Activated CD4-positive, alpha-beta T cell treated with anti-CD3 and anti-CD28 coated beads, Interleukin-2, amount 10 ng/mL, durations not matched to agents 7 days and 5 days (primary cell): Measurements from ENCODE around the gene NFASC. TPM values are rescaled to one million over a fixed set of nuclear protein-coding genes. Genes with fewer than 3 reads are reported as not detected.

Source experiments
- CTCF ChIA-PET: fragments of 350-600 bp; sonication (Branson Sonifier 250); formaldehyde crosslinking; loops from one replicate; lab custom pipeline; 2021; ENCODE audit warnings: antibody characterized with exemption; lab: Charles Lee
- POLR2A ChIA-PET: fragments of 350-600 bp; sonication (Branson Sonifier 250); formaldehyde crosslinking; loops from one replicate; lab custom pipeline; 2021; ENCODE audit warnings: antibody characterized with exemption; lab: Charles Lee
- DNase-seq: peaks from one replicate; pipeline ENCODE4 v3.0.0-alpha.2; 2020
- H3K27ac Mint-ChIP-seq: one replicate; pipeline ENCODE4 v1.8.0; 2021; ENCODE audit warnings: mild to moderate bottlenecking, moderate library complexity, mixed read lengths
- H3K27me3 Mint-ChIP-seq: one replicate; pipeline ENCODE4 v1.8.0; 2021; ENCODE audit warnings: mixed read lengths
- H3K36me3 Mint-ChIP-seq: one replicate; pipeline ENCODE4 v1.8.0; 2021; ENCODE audit warnings: low read depth, mixed read lengths
- H3K4me1 Mint-ChIP-seq: one replicate; pipeline ENCODE4 v1.8.0; 2021; ENCODE audit warnings: mixed read lengths
- H3K4me3 Mint-ChIP-seq: one replicate; pipeline ENCODE4 v1.8.0; 2021; ENCODE audit warnings: mild to moderate bottlenecking, moderate library complexity, mixed read lengths
- H3K9me3 Mint-ChIP-seq: one replicate; pipeline ENCODE4 v1.8.0; 2021; ENCODE audit warnings: mixed read lengths
- total RNA-seq, 2 experiments: library from RNA; stranded (reverse); gene quantifications; one replicate each; pipeline ENCODE4 v1.2.3, GENCODE V29; 2021

Gene NFASC
- under 1 TPM in 1 of 2 experiments, not detected in 1; 0.23 TPM for total RNA-seq

- DNase-seq = no peak
- H3K9me3 Mint-ChIP-seq = no peaks in the 10 kb centered on the region
- H3K4me1 Mint-ChIP-seq = no peaks in the 10 kb centered on the region
- peaks cover 4% of the 10 kb centered on the region for H3K27me3 Mint-ChIP-seq
- no peaks in the 10 kb centered on the region for H3K36me3 Mint-ChIP-seq
- H3K27ac Mint-ChIP-seq = no peak within 1 kb of the TSS
- H3K4me3 Mint-ChIP-seq = no peak within 1 kb of the TSS
- POLR2A ChIA-PET = no interaction called here
- CTCF ChIA-PET = no interaction called here
These were observed at the start of gene NFASC for GRCh38 chr1:204870160-204870912. TSS of gene NFASC (plus strand) at chr1:204870862. CDS start at chr1:204944316, 73,454 bp downstream.

- Mint-ChIP-seq H3K36me3 (no peaks in the 10 kb centered on the region), H3K4me3 (no peak overlapping the region), H3K9me3 (no peaks in the 10 kb centered on the region), H3K4me1 (no peaks in the 10 kb centered on the region), H3K27ac (no peak overlapping the region), H3K27me3 (peaks cover 8% of the 10 kb centered on the region)
- ChIA-PET POLR2A (no interaction called here), CTCF (interaction anchor here (1.0 to 6.9 kb wide), 2 partner anchors 9 to 14 kb away, joined by 3 to 42 read pairs; no protein-coding TSS in a partner anchor)
- DNase-seq = no peak
These were observed 49.2 kb upstream of the NFASC start for GRCh38 chr1:204821476-204821875.

- Mint-ChIP-seq H3K9me3 (no peaks in the 10 kb centered on the region), H3K4me1 (no peaks in the 10 kb centered on the region), H3K4me3 (no peak overlapping the region), H3K36me3 (no peaks in the 10 kb centered on the region), H3K27me3 (peaks cover 8% of the 10 kb centered on the region), H3K27ac (no peak overlapping the region)
- CTCF ChIA-PET = interaction anchor here (1.0 to 6.9 kb wide), 3 partner anchors 9 to 15 kb away, joined by 3 to 42 read pairs (median 4); no protein-coding TSS in a partner anchor
- DNase-seq = no peak
- POLR2A ChIA-PET = no interaction called here
These were observed 48.7 kb upstream of the NFASC start for GRCh38 chr1:204821924-204822323.

GRCh38 chr1:204826970-204827369, 43.7 kb upstream of the NFASC start:
- H3K9me3 Mint-ChIP-seq = no peaks in the 10 kb centered on the region
- peaks cover 6% of the 10 kb centered on the region for H3K4me1 Mint-ChIP-seq
- peak; percentile 15 for DNase-seq
- POLR2A ChIA-PET = no interaction called here
- no peaks in the 10 kb centered on the region for H3K36me3 Mint-ChIP-seq
- no peak overlapping the region for H3K27ac Mint-ChIP-seq
- CTCF ChIA-PET = interaction anchor here (0.8 kb wide), 1 partner anchor 11 kb away, joined by 3 read pairs; no protein-coding TSS in a partner anchor
- H3K4me3 Mint-ChIP-seq = no peak overlapping the region
- peaks cover 39% of the 10 kb centered on the region for H3K27me3 Mint-ChIP-seq

- peak; percentile 12 for DNase-seq
- ChIA-PET POLR2A (no interaction called here), CTCF (interaction anchor here (0.7 to 1.0 kb wide), 2 partner anchors 21 to 65 kb away, joined by 3 to 4 read pairs; no protein-coding TSS in a partner anchor)
- Mint-ChIP-seq H3K27ac (no peak overlapping the region), H3K36me3 (no peaks in the 10 kb centered on the region), H3K27me3 (peaks cover 42% of the 10 kb centered on the region), H3K4me1 (peaks cover 6% of the 10 kb centered on the region), H3K9me3 (no peaks in the 10 kb centered on the region), H3K4me3 (no peak overlapping the region)
These were observed 42.3 kb upstream of the NFASC start for GRCh38 chr1:204828352-204828850.

- H3K4me3 Mint-ChIP-seq = peak overlapping the region; percentile 30
- POLR2A ChIA-PET = no interaction called here
- CTCF ChIA-PET = no interaction called here
- peaks cover 6% of the 10 kb centered on the region for H3K4me1 Mint-ChIP-seq
- H3K27me3 Mint-ChIP-seq = peaks cover 48% of the 10 kb centered on the region
- H3K27ac Mint-ChIP-seq = no peak overlapping the region
- no peak for DNase-seq
- no peaks in the 10 kb centered on the region for H3K9me3 Mint-ChIP-seq
- no peaks in the 10 kb centered on the region for H3K36me3 Mint-ChIP-seq
These were observed 41.4 kb upstream of the NFASC start for GRCh38 chr1:204829133-204829825.

GRCh38 chr1:204830747-204831146, 39.9 kb upstream of the NFASC start:
- DNase-seq = no peak
- peaks cover 54% of the 10 kb centered on the region for H3K27me3 Mint-ChIP-seq
- no peaks in the 10 kb centered on the region for H3K9me3 Mint-ChIP-seq
- ChIA-PET POLR2A (no interaction called here), CTCF (interaction anchor here (1.9 to 2.0 kb wide), 2 partner anchors 10 to 24 kb away, joined by 5 to 9 read pairs; no protein-coding TSS in a partner anchor)
- no peak overlapping the region for H3K27ac Mint-ChIP-seq
- H3K4me3 Mint-ChIP-seq = no peak overlapping the region
- H3K4me1 Mint-ChIP-seq = peaks cover 6% of the 10 kb centered on the region
- H3K36me3 Mint-ChIP-seq = no peaks in the 10 kb centered on the region

- peaks cover 52% of the 10 kb centered on the region for H3K27me3 Mint-ChIP-seq
- POLR2A ChIA-PET = no interaction called here
These were observed 39.5 kb upstream of the NFASC start for GRCh38 chr1:204831186-204831585.

GRCh38 chr1:204834336-204834735, 36.3 kb upstream of the NFASC start:
- H3K9me3 Mint-ChIP-seq = no peaks in the 10 kb centered on the region
- H3K4me3 Mint-ChIP-seq = no peak overlapping the region
- H3K27ac Mint-ChIP-seq = no peak overlapping the region
- ChIA-PET POLR2A (no interaction called here), CTCF (no interaction called here)
- DNase-seq = no peak
- peaks cover under 1% of the 10 kb centered on the region for H3K4me1 Mint-ChIP-seq
- H3K27me3 Mint-ChIP-seq = peaks cover 33% of the 10 kb centered on the region
- no peaks in the 10 kb centered on the region for H3K36me3 Mint-ChIP-seq

More at GRCh38 chr1:204831186-204831585, 39.5 kb upstream of the NFASC start:
- CTCF ChIA-PET = interaction anchor here (1.1 to 2.0 kb wide), 3 partner anchors 10 to 24 kb away, joined by 3 to 9 read pairs (median 5); no protein-coding TSS in a partner anchor
- Mint-ChIP-seq H3K4me1 (peaks cover 6% of the 10 kb centered on the region), H3K27ac (no peak overlapping the region), H3K4me3 (no peak overlapping the region), H3K9me3 (no peaks in the 10 kb centered on the region), H3K36me3 (no peaks in the 10 kb centered on the region)
- DNase-seq = no peak

GRCh38 chr1:204834752-204835151, 35.9 kb upstream of the NFASC start:
- no peak overlapping the region for H3K27ac Mint-ChIP-seq
- ChIA-PET POLR2A (no interaction called here), CTCF (no interaction called here)
- H3K36me3 Mint-ChIP-seq = no peaks in the 10 kb centered on the region
- peaks cover 31% of the 10 kb centered on the region for H3K27me3 Mint-ChIP-seq
- no peaks in the 10 kb centered on the region for H3K9me3 Mint-ChIP-seq
- H3K4me1 Mint-ChIP-seq = no peaks in the 10 kb centered on the region
- DNase-seq = no peak
- no peak overlapping the region for H3K4me3 Mint-ChIP-seq

- H3K27me3 Mint-ChIP-seq = peaks cover 22% of the 10 kb centered on the region
- no peaks in the 10 kb centered on the region for H3K9me3 Mint-ChIP-seq
- CTCF ChIA-PET = interaction anchor here (0.7 kb wide), 1 partner anchor 29 kb away, joined by 3 read pairs; no protein-coding TSS in a partner anchor
- no peak for DNase-seq
- H3K4me1 Mint-ChIP-seq = no peaks in the 10 kb centered on the region
- no peak overlapping the region for H3K27ac Mint-ChIP-seq
- H3K36me3 Mint-ChIP-seq = no peaks in the 10 kb centered on the region
- POLR2A ChIA-PET = no interaction called here
- H3K4me3 Mint-ChIP-seq = no peak overlapping the region
These were observed 34.9 kb upstream of the NFASC start for GRCh38 chr1:204835737-204836136.

- peaks cover 19% of the 10 kb centered on the region for H3K27me3 Mint-ChIP-seq
- no peak overlapping the region for H3K4me3 Mint-ChIP-seq
- H3K9me3 Mint-ChIP-seq = no peaks in the 10 kb centered on the region
- DNase-seq = no peak
- no peaks in the 10 kb centered on the region for H3K36me3 Mint-ChIP-seq
- POLR2A ChIA-PET = no interaction called here
- H3K4me1 Mint-ChIP-seq = no peaks in the 10 kb centered on the region
- CTCF ChIA-PET = interaction anchor here (1.4 kb wide), 1 partner anchor 45 kb away, joined by 3 read pairs; no protein-coding TSS in a partner anchor
- no peak overlapping the region for H3K27ac Mint-ChIP-seq
These were observed 33.8 kb upstream of the NFASC start for GRCh38 chr1:204836856-204837255.
